ENCODE data around the gene CERS6.

CERS6 gene

DNA sequence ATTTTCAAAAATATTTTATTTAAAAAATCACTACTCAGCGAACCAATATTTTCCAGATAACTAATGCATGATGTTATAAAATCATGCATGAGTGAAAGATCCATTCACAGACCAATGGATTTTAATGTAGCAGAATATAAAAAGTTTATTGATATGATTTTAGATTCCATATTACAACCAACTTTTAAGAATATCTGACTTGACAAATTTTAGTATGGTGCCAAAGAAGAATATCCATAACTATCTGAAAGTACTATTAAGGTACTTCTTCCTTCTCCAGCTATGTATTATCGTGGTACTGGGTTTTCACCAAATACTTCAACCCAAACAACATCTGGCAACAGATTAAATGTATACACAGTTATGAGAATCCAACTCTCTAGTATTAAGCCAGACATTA is 246.5 kb downstream of the CERS6 start:
- Histone ChIP-seq H3K4me3 (ENCODE audit: low read depth, low read length) (no peak overlapping the region), H3K27ac (no peak overlapping the region), H3K36me3 (no peaks in the 10 kb centered on the region), H3K9me3 (ENCODE audit: severe bottlenecking) (no peaks in the 10 kb centered on the region), H3K27me3 (ENCODE audit: insufficient read depth, low read depth, severe bottlenecking) (no peaks in the 10 kb centered on the region)
- DNase-seq: no peak
- TF ChIP-seq, protein P1, sequence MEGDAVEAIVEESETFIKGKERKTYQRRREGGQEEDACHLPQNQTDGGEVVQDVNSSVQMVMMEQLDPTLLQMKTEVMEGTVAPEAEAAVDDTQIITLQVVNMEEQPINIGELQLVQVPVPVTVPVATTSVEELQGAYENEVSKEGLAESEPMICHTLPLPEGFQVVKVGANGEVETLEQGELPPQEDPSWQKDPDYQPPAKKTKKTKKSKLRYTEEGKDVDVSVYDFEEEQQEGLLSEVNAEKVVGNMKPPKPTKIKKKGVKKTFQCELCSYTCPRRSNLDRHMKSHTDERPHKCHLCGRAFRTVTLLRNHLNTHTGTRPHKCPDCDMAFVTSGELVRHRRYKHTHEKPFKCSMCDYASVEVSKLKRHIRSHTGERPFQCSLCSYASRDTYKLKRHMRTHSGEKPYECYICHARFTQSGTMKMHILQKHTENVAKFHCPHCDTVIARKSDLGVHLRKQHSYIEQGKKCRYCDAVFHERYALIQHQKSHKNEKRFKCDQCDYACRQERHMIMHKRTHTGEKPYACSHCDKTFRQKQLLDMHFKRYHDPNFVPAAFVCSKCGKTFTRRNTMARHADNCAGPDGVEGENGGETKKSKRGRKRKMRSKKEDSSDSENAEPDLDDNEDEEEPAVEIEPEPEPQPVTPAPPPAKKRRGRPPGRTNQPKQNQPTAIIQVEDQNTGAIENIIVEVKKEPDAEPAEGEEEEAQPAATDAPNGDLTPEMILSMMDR (IDR thresholded peaks at IDR 0.05; ENCODE audit: low read depth, low read length): no peak

DNA sequence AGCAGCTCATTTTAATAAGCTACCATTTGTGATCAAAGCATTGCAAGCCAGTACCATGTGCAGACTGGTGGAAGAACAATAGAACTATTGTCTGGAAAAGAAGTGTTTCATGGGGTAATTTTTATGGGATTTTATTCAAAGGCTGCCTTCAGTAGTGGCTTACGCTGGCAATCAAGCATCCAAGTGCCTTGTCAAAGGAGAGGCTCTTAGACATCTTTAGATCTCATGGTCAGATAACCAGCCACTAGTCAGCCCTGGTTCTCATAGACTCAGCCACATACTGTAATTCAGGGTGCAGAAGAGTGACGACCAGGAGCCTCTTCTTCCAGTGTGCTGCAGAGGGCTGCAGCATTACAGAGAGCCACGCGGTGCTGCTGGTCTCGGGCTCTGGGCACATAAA is 247.9 kb downstream of the CERS6 start:
- Histone ChIP-seq H3K27ac (no peak overlapping the region), H3K36me3 (no peaks in the 10 kb centered on the region), H3K27me3 (ENCODE audit: insufficient read depth, low read depth, severe bottlenecking) (no peaks in the 10 kb centered on the region), H3K4me3 (ENCODE audit: low read depth, low read length) (no peak overlapping the region), H3K9me3 (ENCODE audit: severe bottlenecking) (no peaks in the 10 kb centered on the region)
- DNase-seq: no peak
- TF ChIP-seq, protein P1 (IDR thresholded peaks at IDR 0.05; ENCODE audit: low read depth, low read length): no peak

DNA sequence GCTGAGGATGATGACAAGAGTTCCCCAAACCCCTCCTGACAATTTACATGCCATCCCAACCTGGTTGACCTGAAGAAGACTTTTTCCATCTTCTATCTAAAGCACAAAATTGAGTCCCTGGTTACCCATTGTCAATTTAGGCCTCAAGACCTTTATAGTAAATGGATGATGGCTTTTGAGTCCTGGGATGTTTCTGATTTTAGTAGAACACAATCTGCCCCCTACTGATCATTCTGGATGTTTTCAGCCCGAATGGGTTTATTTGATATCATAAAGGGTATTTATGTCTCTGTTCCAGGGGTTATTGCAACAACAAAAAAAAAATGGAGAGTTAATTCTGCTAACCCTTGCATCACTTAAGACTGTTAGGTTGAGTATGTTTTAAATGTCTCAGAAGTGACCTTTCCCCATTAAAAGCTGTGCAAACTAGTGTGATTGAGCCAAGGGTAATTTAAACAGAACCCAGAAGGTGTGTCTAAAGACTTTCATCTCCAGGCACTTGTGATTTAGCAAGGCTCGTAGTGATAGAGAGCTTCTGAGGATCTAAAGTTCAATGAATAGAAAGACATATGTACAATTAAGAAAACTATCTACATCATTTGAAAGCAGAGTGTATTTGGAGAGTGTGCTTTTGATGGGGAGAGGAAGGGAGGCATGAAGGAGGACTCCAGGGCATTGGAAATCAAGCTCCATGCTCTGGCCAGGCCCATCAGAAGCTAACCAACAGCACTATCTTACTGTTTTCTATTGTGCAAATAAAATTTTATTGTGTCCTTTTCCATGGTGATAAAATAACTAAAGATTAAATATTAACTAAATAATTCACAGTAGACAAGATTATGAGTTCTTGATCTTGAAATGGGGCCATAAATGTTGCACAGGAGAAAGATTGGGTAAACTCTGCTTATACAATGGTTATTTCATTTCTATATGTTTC is 249.7 kb downstream of the CERS6 start:
- Histone ChIP-seq H3K27me3 (ENCODE audit: insufficient read depth, low read depth, severe bottlenecking) (no peaks in the 10 kb centered on the region), H3K9me3 (ENCODE audit: severe bottlenecking) (no peaks in the 10 kb centered on the region), H3K27ac (no peak overlapping the region), H3K36me3 (no peaks in the 10 kb centered on the region), H3K4me3 (ENCODE audit: low read depth, low read length) (no peak overlapping the region)
- DNase-seq: no peak
- TF ChIP-seq, protein P1 (IDR thresholded peaks at IDR 0.05; ENCODE audit: low read depth, low read length): no peak

DNA sequence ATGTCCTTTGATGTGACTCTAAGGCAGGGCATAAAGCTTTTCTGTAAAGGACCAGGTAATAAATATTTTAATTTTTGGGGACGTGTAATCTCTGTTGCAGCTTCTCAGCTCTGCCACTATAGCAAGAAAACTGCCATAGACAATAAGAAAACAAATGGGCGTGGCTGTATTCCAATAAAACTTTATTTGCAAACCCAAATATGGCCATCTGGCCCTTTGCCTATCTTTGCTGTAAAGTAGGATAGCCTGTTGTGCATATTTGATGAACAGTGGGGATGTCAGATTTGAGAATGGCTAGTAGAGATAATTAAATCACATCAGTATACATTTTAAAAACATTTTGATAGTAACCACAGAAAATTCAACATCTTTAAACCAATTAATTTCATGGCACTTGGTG is 250.7 kb downstream of the CERS6 start:
- H3K36me3 ChIP-seq: no peaks in the 10 kb centered on the region
- DNase-seq: no peak
- H3K27ac ChIP-seq: no peak overlapping the region
- H3K9me3 ChIP-seq (ENCODE audit: severe bottlenecking): no peaks in the 10 kb centered on the region
- H3K27me3 ChIP-seq (ENCODE audit: insufficient read depth, low read depth, severe bottlenecking): no peaks in the 10 kb centered on the region
- no peak overlapping the region for H3K4me3 ChIP-seq (ENCODE audit: low read depth, low read length)
- TF ChIP-seq, protein P1 (IDR thresholded peaks at IDR 0.05; ENCODE audit: low read depth, low read length): no peak

DNA sequence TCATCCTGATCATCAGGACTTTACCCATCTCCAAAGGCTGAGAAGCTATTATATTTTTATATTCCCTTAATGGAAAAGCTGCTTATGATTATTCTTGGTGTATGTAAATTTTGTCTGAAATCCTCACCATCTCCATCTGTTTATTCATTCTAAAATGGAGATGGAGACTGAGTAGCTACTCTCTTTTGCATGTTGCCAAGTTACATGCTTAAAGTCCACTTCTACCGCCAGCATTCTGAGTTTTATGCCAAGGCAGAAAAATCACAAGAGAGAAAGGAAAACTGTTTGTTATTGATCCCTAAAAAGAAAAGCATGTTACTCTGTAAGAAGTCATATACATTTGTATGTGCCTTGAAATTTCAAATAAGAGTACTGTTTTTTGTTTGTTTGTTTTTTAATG is 252.0 kb downstream of the CERS6 start:
- no peak overlapping the region for H3K4me3 ChIP-seq (ENCODE audit: low read depth, low read length)
- H3K27me3 ChIP-seq (ENCODE audit: insufficient read depth, low read depth, severe bottlenecking): no peaks in the 10 kb centered on the region
- no peaks in the 10 kb centered on the region for H3K9me3 ChIP-seq (ENCODE audit: severe bottlenecking)
- DNase-seq: no peak
- no peak overlapping the region for H3K27ac ChIP-seq
- TF ChIP-seq, protein P1 (IDR thresholded peaks at IDR 0.05; ENCODE audit: low read depth, low read length): no peak
- no peaks in the 10 kb centered on the region for H3K36me3 ChIP-seq
